ENCODE data around the gene RAB3A.

- TF ChIP-seq RAD21 (IDR thresholded peaks at IDR 0.05; ENCODE audit: low read depth) = no peak
- no peak for TF ChIP-seq CTCF (IDR thresholded peaks at IDR 0.05 in 2 of 3, conservative IDR thresholded peaks at IDR 0.05 in 1 of 3; ENCODE audit: borderline replicate concordance in 1 of 3, insufficient read depth in 1 of 3, low read depth in 2 of 3, low read length in 2 of 3)
- TF ChIP-seq EZH2 (IDR thresholded peaks at IDR 0.05) = no peak
- no peak for TF ChIP-seq ZBTB33 (IDR thresholded peaks at IDR 0.05; ENCODE audit: extremely low read depth, insufficient replicate concordance, low read length)
- no peak for TF ChIP-seq POLR2AphosphoS5 (IDR thresholded peaks at IDR 0.05; ENCODE audit: low read depth, low read length)
Observed at GRCh38 chr19:18245297-18245696, 41.5 kb upstream of the RAB3A start.
